GM23248 (cell line): ENCODE results near the gene FAM234B.

ENCODE experiments used
- EZH2 ChIP-seq: fragments of 200-600 bp; sonication (generic); IDR thresholded peaks from 2 replicates; pipeline ENCODE4 v1.6.1; 2018; ENCODE audit warnings: antibody characterized with exemption, mild to moderate bottlenecking; ENCODE audit not compliant: insufficient read depth, poor library complexity, severe bottlenecking
- EZH2phosphoT487 ChIP-seq: fragments of 200-600 bp; sonication (generic); IDR thresholded peaks from 2 replicates; pipeline ENCODE4 v1.6.1; 2018; ENCODE audit warnings: antibody characterized with exemption, moderate library complexity, mild to moderate bottlenecking, low read depth; ENCODE audit not compliant: insufficient read depth

DNA sequence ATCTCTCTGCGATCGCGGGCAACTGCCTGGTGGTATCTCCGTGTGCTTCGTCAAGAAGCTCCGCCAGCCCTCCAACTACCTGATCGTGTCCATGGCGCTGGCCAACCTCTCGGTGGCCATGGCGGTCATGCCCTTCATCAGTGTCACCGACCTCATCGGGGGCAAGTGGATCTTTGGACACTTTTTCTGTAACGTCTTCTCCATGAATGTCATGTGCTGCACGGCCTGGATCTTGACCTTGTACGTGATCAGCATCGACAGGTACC, 42.5 kb upstream of the FAM234B start:
- TF ChIP-seq EZH2phosphoT487 (no peak), EZH2 (no peak)
